Large intestine (tissue), 3 donors: ENCODE measurements around the gene HOXC9. TPM values are rescaled to one million over a fixed set of nuclear protein-coding genes. Genes with fewer than 3 reads are reported as not detected.

Source experiments
- DNase-seq, 2 donors: peaks; one replicate each; pipeline versions ENCODE4 v3.0.0 to v3.0.0-alpha.2; 2013
- H3K27ac ChIP-seq: one replicate; pipeline ENCODE4 v1.5.1; 2013; ENCODE audit warnings: low read length
- H3K27me3 ChIP-seq: 2 replicates; pipeline ENCODE4 v1.6.1; 2013; ENCODE audit warnings: low read length; ENCODE audit not compliant: control insufficient read depth, insufficient read depth
- H3K36me3 ChIP-seq: 2 replicates; pipeline ENCODE4 v1.6.1; 2013; ENCODE audit warnings: low read length; ENCODE audit not compliant: control insufficient read depth, insufficient read depth
- H3K4me1 ChIP-seq: one replicate; pipeline ENCODE4 v1.6.1; 2013; ENCODE audit warnings: low read length; ENCODE audit not compliant: control insufficient read depth, insufficient read depth
- H3K4me3 ChIP-seq: one replicate; pipeline ENCODE4 v1.5.1; 2013; ENCODE audit warnings: low read length
- H3K9me3 ChIP-seq: one replicate; pipeline ENCODE4 v1.6.1; 2013; ENCODE audit warnings: mild to moderate bottlenecking, low read depth, low read length, moderate library complexity; ENCODE audit not compliant: control insufficient read depth
- WGBS: methylation state at CpG from one replicate; pipeline ENCODE4 v1.1.5; 2013; ENCODE audit warnings: low lambda C conversion rate; ENCODE audit not compliant: insufficient coverage; 5-methylcytosine and 5-hydroxymethylcytosine counted together
- polyA plus RNA-seq: library from polyadenylated mRNA; unstranded; fragments of 120-200 nt; gene quantifications from one replicate; pipeline ENCODE4 v1.2.1, GENCODE V29; 2013

The HOXC9 gene
- polyA plus RNA-seq, 1 donor: 0.51 TPM

- no peak overlapping the region for H3K27ac ChIP-seq
- H3K9me3 ChIP-seq: peaks cover 20% of the 10 kb centered on the region
- no peaks in the 10 kb centered on the region for H3K36me3 ChIP-seq
- peaks cover 42% of the 10 kb centered on the region for H3K4me1 ChIP-seq
- peaks cover 100% of the 10 kb centered on the region for H3K27me3 ChIP-seq
- no peak for DNase-seq
- WGBS: 0% methylated on average over 1 of the region's 27 CpGs
- no peak overlapping the region for H3K4me3 ChIP-seq
These were observed 9.5 kb upstream of the HOXC9 start for GRCh38 chr12:53990311-53991076.

GRCh38 chr12:53991077-53991460, 8.9 kb upstream of the HOXC9 start:
- peaks cover 100% of the 10 kb centered on the region for H3K27me3 ChIP-seq
- no peaks in the 10 kb centered on the region for H3K36me3 ChIP-seq
- peaks cover 19% of the 10 kb centered on the region for H3K9me3 ChIP-seq
- H3K4me3 ChIP-seq: no peak overlapping the region
- no CpG with 5 or more reads among the region's 8 CpGs for WGBS
- H3K27ac ChIP-seq: no peak overlapping the region
- peaks cover 42% of the 10 kb centered on the region for H3K4me1 ChIP-seq
- no peak for DNase-seq

- peaks cover 100% of the 10 kb centered on the region for H3K27me3 ChIP-seq
- WGBS: 18% methylated on average over 2 of the region's 7 CpGs
These were observed 7.5 kb upstream of the HOXC9 start for GRCh38 chr12:53992377-53992889.

GRCh38 chr12:53993162-53994008, 6.6 kb upstream of the HOXC9 start:
- H3K27me3 ChIP-seq: peaks cover 100% of the 10 kb centered on the region
- peaks cover 35% of the 10 kb centered on the region for H3K4me1 ChIP-seq
- no peak for DNase-seq
- no peaks in the 10 kb centered on the region for H3K36me3 ChIP-seq
- H3K27ac ChIP-seq: no peak overlapping the region
- H3K9me3 ChIP-seq: peaks cover 24% of the 10 kb centered on the region
- no peak overlapping the region for H3K4me3 ChIP-seq
- WGBS: 10% methylated on average over 2 of the region's 18 CpGs

More at GRCh38 chr12:53992377-53992889, 7.5 kb upstream of the HOXC9 start:
- no peaks in the 10 kb centered on the region for H3K36me3 ChIP-seq
- peaks cover 20% of the 10 kb centered on the region for H3K9me3 ChIP-seq
- no peak overlapping the region for H3K4me3 ChIP-seq
- H3K27ac ChIP-seq: no peak overlapping the region
- no peak for DNase-seq
- H3K4me1 ChIP-seq: peaks cover 40% of the 10 kb centered on the region

- Histone ChIP-seq H3K4me1 (peaks cover 31% of the 10 kb centered on the region), H3K4me3 (no peak overlapping the region), H3K36me3 (no peaks in the 10 kb centered on the region), H3K9me3 (peaks cover 24% of the 10 kb centered on the region), H3K27me3 (peaks cover 100% of the 10 kb centered on the region), H3K27ac (no peak overlapping the region)
- WGBS: no CpG with 5 or more reads among the region's 19 CpGs
- no peak for DNase-seq
These were observed 6.0 kb upstream of the HOXC9 start for GRCh38 chr12:53994009-53994263.

GRCh38 chr12:53994264-53995001, 5.5 kb upstream of the HOXC9 start:
- Histone ChIP-seq H3K4me1 (peaks cover 28% of the 10 kb centered on the region), H3K27me3 (peaks cover 100% of the 10 kb centered on the region), H3K27ac (no peak overlapping the region), H3K4me3 (no peak overlapping the region), H3K36me3 (no peaks in the 10 kb centered on the region), H3K9me3 (peaks cover 24% of the 10 kb centered on the region)
- peak in 1 of 2 donors; percentile 57 for DNase-seq
- WGBS: no CpG with 5 or more reads among the region's 60 CpGs

- H3K27ac ChIP-seq: no peak overlapping the region
- H3K4me1 ChIP-seq: peaks cover 27% of the 10 kb centered on the region
- H3K9me3 ChIP-seq: peaks cover 28% of the 10 kb centered on the region
- peaks cover 100% of the 10 kb centered on the region for H3K27me3 ChIP-seq
- no peak overlapping the region for H3K4me3 ChIP-seq
- no peaks in the 10 kb centered on the region for H3K36me3 ChIP-seq
- no CpG with 5 or more reads among the region's 17 CpGs for WGBS
- DNase-seq: peak in 1 of 2 donors; percentile 19
These were observed 5.0 kb upstream of the HOXC9 start for GRCh38 chr12:53995002-53995377.

- Histone ChIP-seq H3K4me3 (peak overlapping the region; percentile 21), H3K27ac (no peak overlapping the region), H3K4me1 (peaks cover 25% of the 10 kb centered on the region), H3K9me3 (peaks cover 29% of the 10 kb centered on the region), H3K36me3 (no peaks in the 10 kb centered on the region), H3K27me3 (peaks cover 100% of the 10 kb centered on the region)
- DNase-seq: peak; percentile 56 to 75
- no CpG with 5 or more reads among the region's 48 CpGs for WGBS
These were observed 4.4 kb upstream of the HOXC9 start for GRCh38 chr12:53995378-53996239.

- Histone ChIP-seq H3K27me3 (peaks cover 100% of the 10 kb centered on the region), H3K9me3 (peaks cover 31% of the 10 kb centered on the region), H3K36me3 (no peaks in the 10 kb centered on the region), H3K4me1 (peaks cover 21% of the 10 kb centered on the region), H3K4me3 (no peak overlapping the region), H3K27ac (no peak overlapping the region)
- no peak for DNase-seq
- WGBS: no CpG with 5 or more reads among the region's 29 CpGs
These were observed 3.4 kb upstream of the HOXC9 start for GRCh38 chr12:53996240-53997203.
